SK-N-MC (cell line): ENCODE measurements around the gene LBP.

ENCODE experiments used
- EZH2 ChIP-seq: fragments of 200-600 bp; sonication (generic); IDR thresholded peaks from one replicate; pipeline ENCODE4 v1.6.1; 2017; ENCODE audit warnings: antibody characterized with exemption
- POLR2AphosphoS5 ChIP-seq: IDR thresholded peaks from 2 replicates; pipeline ENCODE4 v1.6.1; 2012; ENCODE audit warnings: mild to moderate bottlenecking, low read depth, low read length, borderline replicate concordance

GRCh38 chr20:38308447-38308846 is 37.8 kb upstream of the LBP start:
- TF ChIP-seq EZH2: no peak
- no peak for TF ChIP-seq POLR2AphosphoS5
